ENCODE measurements around the gene CCNK. TPM values are rescaled to one million over a fixed set of nuclear protein-coding genes. Genes with fewer than 3 reads are reported as not detected.

The CCNK gene
- total RNA-seq, 1 experiment from 2014 or later: 80.1 TPM

DNA sequence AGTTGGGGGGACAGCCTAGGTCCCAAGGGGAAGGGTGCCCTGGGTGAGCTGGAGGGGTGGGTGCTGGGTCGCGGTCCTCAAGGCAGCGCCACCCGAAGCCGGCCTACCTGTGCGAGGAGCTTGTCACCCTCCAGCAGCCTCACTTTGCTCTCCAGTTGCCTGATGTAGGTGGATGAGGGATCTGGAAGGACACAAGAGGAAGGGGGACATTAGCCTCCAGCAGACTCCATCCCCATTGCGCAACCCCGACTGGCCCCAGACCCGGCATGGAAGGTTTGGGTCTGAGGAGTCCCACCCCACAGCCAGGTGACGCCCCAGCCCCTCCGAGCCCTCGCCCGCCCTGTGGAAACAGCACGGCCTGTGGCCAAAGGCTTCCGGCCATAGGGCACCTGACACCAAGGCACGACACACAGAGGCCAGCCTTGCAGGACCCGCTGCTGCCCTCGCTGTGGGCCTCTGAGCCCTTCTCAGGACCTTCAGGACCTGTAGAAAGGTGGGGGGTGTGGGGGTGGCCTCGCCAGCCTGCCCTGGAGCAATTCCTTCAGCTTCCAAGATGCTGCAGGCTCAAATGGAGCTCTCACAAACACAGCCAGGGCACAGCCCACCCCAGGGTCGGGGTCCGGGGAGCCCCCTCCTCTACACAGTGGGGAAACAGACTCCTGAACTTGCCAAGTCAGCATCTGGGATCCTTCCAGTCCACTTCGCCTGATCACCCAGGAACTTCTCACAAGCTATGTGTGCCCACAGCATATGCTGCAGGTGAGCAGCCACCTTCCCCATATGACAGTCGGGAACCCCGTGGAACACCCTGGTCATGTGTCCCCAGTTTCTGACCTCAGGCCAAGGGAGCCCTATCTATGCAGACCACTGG lies 54.9 kb downstream of the CCNK start:
- Histone ChIP-seq H2BK5ac (ENCODE audit: insufficient read length, low read length) (no peak overlapping the region), H4K5ac (ENCODE audit: insufficient read length, low read depth, low read length) (no peak overlapping the region), H3K4me2 (ENCODE audit: insufficient read depth, insufficient read length, low read length) (no peak overlapping the region), H3T11ph (ENCODE audit: low read length) (no peak overlapping the region), H3K56ac (ENCODE audit: insufficient read length, low read depth, low read length) (no peak overlapping the region), H3K4ac (ENCODE audit: low read depth, low read length) (no peak overlapping the region), H2BK15ac (ENCODE audit: low read depth, low read length) (no peak overlapping the region), H3K79me2 (ENCODE audit: insufficient read depth, low read length) (no peaks in the 10 kb centered on the region; the same call in 1 of the 2 replicates), H4K20me1 (ENCODE audit: control insufficient read depth, insufficient read depth, insufficient read length) (peaks cover 4% of the 10 kb centered on the region), H3K79me1 (ENCODE audit: insufficient read depth, low read depth, low read length, poor library complexity, severe bottlenecking) (peaks cover 3% of the 10 kb centered on the region), H2BK12ac (ENCODE audit: insufficient read length, low read depth, low read length) (no peak overlapping the region), H3K9ac (ENCODE audit: extremely low read depth, insufficient read length, low read length) (no peak overlapping the region), H3K27me3 (ENCODE audit: insufficient read depth, low read length) (no peaks in the 10 kb centered on the region), H2AK5ac (ENCODE audit: insufficient read length, low read length) (no peak overlapping the region), H3K23ac (ENCODE audit: insufficient read length, low read depth, low read length) (no peak overlapping the region), H3K14ac (ENCODE audit: insufficient read depth, low read length) (no peak overlapping the region), H3K18ac (ENCODE audit: insufficient read length, low read depth, low read length) (no peak overlapping the region), H4K91ac (ENCODE audit: insufficient read length, low read depth, low read length) (no peak overlapping the region), H3K9me3 (ENCODE audit: control insufficient read depth, low read depth, low read length) (no peaks in the 10 kb centered on the region), H2BK120ac (ENCODE audit: low read depth, low read length, poor library complexity, severe bottlenecking) (no peak overlapping the region), H2AFZ (ENCODE audit: low read length) (no peak overlapping the region), H3K4me1 (ENCODE audit: insufficient read depth, low read length) (no peaks in the 10 kb centered on the region; the same call in 1 of the 2 replicates), H2BK20ac (ENCODE audit: low read depth, low read length, poor library complexity, severe bottlenecking) (no peak overlapping the region), H4K8ac (replicated peaks; ENCODE audit: insufficient read length, low read depth, low read length) (no peak overlapping the region), H3K27ac (ENCODE audit: insufficient read length, low read depth, low read length) (no peak overlapping the region), H3K23me2 (ENCODE audit: insufficient read length, low read depth, low read length, poor library complexity, severe bottlenecking) (no peaks in the 10 kb centered on the region)
- H3K4me3 Mint-ChIP-seq: peak overlapping the region in 1 of 2 experiments; percentile 23; a peak in 1 of 5 replicates
- H3K27ac Mint-ChIP-seq: peak overlapping the region in 1 of 3 experiments; percentile 32; a peak in 1 of 7 replicates
- no peaks in the 10 kb centered on the region for H3K36me3 Mint-ChIP-seq (ENCODE audit: insufficient read depth in 1 of 3, low read depth in 3 of 3)
- peaks cover 2% of the 10 kb centered on the region; the same call in 1 of the 2 replicates for H3K27me3 Mint-ChIP-seq (ENCODE audit: low read depth)
- H3K9me3 Mint-ChIP-seq: no peaks in the 10 kb centered on the region
- WGBS (ENCODE audit: extremely low coverage, insufficient read length, low lambda C conversion rate): no CpG with 5 or more reads among the region's 24 CpGs
- no peak for TF ChIP-seq CTCF (conservative IDR thresholded peaks at IDR 0.05)
- peaks cover 30 to 51% of the 10 kb centered on the region in 2 experiments for H3K4me1 Mint-ChIP-seq
- no peak for DNase-seq
